Measurements from ENCODE around the gene CITED4.
A peak's percentile ranks its signal among the peaks of the same experiment; 100 is the strongest.

CITED4 gene

GRCh38 chr1:40886318-40887011 is 24.3 kb upstream of the CITED4 start:
- DNase-seq (ENCODE audit: low read depth in 2 of 2) = no peak

- DNase-seq (ENCODE audit: low read depth in 2 of 2) = no peak
Observed at GRCh38 chr1:40884055-40884795, 22.1 kb upstream of the CITED4 start.

GRCh38 chr1:40880813-40881549 is 18.8 kb upstream of the CITED4 start:
- no peak for DNase-seq (ENCODE audit: low read depth in 2 of 2)

DNA sequence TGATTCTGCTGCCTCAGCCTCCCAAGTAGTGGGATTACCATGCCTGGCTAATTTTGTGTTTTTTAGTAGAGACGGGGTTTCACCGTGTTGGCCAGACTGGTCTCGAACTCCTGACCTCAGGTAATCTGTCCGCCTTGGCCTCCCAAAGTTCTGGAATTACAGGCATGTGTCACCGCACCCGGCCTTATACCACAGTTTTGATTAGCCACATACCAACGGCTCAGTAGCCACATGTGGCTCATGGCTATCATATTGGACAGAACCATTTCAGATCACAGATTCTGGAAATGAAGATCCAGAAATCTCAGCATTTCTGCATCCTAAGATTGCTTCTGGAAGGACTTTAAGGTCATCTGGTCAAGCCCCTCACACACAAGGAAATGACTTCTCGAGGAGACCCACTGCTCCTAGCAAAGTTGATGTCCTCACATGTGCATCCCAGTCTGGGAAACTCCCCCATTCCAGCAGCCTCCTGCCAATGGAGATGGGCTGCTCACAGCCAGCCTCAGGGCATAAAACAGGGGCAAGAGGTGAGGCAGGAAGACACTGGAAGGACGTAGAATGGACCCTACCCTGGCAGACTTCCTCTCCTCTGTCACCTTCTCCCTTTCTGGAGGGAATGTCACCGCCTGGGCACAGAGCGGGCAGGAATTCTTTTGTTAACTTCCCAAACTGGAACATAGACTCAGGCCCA is 17.5 kb upstream of the CITED4 start:
- DNase-seq (ENCODE audit: low read depth in 2 of 2) = no peak

DNA sequence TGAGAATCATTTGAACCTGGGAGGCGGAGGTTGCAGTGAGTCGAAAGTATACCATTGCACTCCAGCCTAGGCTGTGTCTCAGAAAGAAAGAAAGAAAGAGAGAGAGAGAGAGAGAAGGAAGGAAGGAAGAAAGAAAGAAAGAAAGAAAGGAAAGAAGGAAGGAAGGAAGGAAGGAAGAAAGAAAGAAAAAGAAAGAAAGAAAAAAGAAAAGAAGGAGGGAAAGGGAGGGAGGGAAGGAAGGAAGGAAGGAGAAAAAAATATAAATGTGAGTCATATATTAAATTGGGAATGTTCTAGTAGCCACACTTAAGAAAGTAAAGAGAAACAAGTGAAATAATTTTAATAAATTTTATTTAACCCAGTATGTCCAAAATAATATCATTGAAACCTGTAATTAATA is 16.7 kb upstream of the CITED4 start:
- no peak for DNase-seq (ENCODE audit: low read depth in 2 of 2)

- DNase-seq (ENCODE audit: low read depth in 2 of 2) = peak in 1 of 2 donors; percentile 23
Observed at GRCh38 chr1:40877698-40878097, 15.5 kb upstream of the CITED4 start.

DNA sequence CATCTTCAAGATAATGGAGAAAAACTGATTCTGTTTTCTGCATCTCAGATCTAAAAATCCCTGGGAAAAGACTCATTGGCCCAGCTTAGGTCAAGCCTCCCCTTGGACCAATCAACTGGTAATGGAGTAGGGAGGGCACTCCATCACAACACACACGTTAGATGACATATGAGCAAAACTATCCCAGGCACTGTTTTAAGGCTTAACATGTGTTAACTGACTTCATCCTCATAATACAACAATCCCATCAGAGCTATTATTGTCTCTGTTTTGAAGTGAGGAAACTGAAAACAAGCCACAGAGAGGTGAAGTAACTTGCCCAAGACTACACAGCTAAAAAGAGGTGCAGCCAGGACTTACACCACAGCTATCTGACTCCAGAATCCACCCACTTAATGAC is 14.7 kb upstream of the CITED4 start:
- no peak for DNase-seq (ENCODE audit: low read depth in 2 of 2)

- DNase-seq (ENCODE audit: low read depth in 2 of 2) = no peak
Observed at GRCh38 chr1:40876436-40876761, 14.2 kb upstream of the CITED4 start.

- DNase-seq (ENCODE audit: low read depth in 2 of 2) = no peak
Observed at GRCh38 chr1:40873863-40874472, 11.8 kb upstream of the CITED4 start.

DNA sequence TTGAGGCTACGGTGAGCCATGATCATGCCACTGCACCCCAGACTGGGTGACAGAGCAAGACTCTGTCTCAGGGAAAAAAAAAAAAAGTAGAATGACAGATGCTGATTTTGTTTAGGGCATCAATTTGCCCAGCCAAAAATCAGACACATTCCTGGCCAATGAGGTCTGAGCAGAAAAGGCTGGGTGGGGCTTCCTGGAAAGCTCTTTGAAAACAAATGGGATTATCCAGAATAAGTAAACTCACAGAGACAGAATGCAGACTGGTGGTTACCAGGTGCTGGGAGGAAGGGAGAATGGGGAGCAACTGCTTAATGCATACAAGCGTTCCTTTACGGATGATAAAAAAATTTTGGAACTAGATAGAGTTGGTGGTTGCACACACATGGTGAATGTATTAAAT is 10.1 kb upstream of the CITED4 start:
- no peak for DNase-seq (ENCODE audit: low read depth in 2 of 2)

GRCh38 chr1:40870135-40870728 is 8.1 kb upstream of the CITED4 start:
- DNase-seq (ENCODE audit: low read depth in 2 of 2) = no peak

DNA sequence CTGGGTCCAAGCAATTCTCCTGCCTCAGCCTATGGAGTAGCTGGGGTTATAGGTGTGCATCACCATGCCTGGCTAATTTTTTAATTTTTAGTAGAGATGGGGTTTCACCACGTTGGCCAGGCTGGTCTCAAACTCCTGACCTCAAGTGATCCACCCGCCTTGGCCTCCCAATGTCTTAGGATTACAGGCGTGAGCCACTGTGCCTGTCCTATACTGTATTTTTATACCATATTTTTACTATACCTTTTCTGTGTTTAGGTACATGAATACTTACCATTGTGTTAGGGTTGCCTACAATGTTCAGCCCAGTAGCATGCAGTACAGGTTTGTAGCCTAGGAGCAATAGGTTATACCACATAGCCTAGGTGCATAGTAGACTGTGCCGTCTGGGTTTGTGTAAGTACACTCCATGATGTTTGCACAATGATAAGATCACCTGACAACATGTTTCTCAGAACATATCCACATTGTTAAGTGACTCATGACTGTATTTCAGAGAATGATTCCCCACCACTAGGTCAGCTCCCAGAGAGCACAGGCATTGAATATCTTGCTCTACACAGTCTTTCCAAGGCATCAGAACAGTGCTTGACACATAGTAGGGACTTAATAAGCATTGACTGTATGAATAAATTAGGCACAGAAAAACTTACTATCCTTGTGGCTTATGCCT is 6.0 kb upstream of the CITED4 start:
- DNase-seq (ENCODE audit: low read depth in 2 of 2) = no peak

- DNase-seq (ENCODE audit: low read depth in 2 of 2) = peak in 1 of 2 donors; percentile 25
Observed at GRCh38 chr1:40861224-40862003, 749 bp downstream of the CITED4 start.

DNA sequence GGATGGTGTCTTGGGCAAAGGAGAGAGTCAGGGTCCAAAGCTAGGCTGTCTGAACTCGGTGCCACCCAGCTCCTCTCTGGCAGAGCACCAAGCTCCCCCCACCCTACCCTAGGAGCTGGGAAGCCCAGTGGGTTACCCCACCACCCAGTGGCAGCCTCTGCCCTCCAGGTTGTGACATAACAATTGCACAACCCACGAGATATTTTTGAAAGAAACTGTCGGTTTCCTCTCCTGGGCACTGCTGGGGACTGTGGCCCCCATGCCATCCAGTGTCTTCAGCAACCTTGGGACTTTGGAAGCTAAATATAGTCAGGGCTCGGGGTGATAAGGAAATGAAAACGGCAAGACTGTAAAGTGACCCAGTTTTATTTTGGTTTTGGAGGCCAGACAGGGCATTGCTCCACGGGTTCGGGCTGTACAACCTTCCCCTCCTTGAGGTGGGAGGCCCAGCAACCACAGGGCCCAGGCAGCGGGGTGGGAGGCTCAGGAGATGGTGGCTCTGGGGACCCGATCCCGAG is 1.4 kb downstream of the CITED4 start:
- no peak for DNase-seq (ENCODE audit: low read depth in 2 of 2)

- no peak for DNase-seq (ENCODE audit: low read depth in 2 of 2)
Observed at GRCh38 chr1:40858856-40859416, 3.2 kb downstream of the CITED4 start.

DNA sequence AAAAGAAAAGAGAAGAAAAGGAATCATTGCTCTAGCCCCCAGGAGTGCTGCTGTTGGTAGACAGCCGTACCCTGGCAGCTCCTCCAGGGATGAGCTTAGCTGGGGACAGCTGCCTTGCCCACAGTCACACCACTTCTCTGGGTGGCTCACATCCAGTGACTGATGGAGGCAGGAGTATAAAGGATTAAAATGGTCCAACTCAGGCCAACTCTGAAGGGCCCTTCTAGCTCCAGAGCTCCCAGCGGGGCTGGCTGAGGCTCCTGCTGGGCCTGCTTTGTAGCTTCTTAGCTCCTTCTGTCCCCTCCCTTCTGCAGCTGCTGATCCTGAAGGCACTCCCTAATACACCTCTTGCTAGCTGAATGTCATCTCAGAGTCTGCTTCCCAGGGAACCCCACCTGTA is 4.4 kb downstream of the CITED4 start:
- DNase-seq (ENCODE audit: low read depth in 2 of 2) = no peak

GRCh38 chr1:40856656-40857302 is 5.4 kb downstream of the CITED4 start:
- DNase-seq (ENCODE audit: low read depth in 2 of 2) = no peak

DNA sequence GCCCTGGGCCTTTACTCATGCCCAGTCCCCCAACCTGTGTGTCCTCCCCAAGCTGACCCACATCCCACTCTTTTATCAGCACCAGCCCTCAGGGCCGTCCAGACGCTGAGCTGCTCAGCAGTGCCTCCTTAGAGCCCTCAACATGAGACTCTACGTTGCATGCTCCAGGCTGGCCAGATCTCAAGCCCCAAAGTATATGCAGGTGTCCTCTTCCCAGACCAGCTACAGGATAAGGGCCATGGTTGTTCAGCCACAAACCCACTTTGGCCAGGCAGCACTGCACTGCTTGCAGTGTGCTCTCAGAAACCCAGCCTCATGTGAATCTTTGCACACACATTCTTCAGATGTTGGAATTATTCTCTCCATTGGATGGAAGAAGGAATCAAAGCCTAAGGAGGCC is 6.0 kb downstream of the CITED4 start:
- DNase-seq (ENCODE audit: low read depth in 2 of 2) = no peak

GRCh38 chr1:40855513-40855912 is 6.7 kb downstream of the CITED4 start:
- no peak for DNase-seq (ENCODE audit: low read depth in 2 of 2)
